D721Med (cell line): ENCODE results near the gene RBMX.

Experiments
- DNase-seq: peaks from one replicate; pipeline ENCODE4 v3.0.0; 2011; ENCODE audit warnings: low spot score; ENCODE audit not compliant: insufficient read length
- FAIRE-seq: peaks from 2 replicates; lab custom pipeline; 2011; peaks lifted over from hg19 to GRCh38; lab: Jason Lieb, UNC
- CTCF ChIP-seq: IDR thresholded peaks from 2 replicates; pipeline ENCODE4 v1.5.1; 2012; ENCODE audit warnings: mild to moderate bottlenecking, control low read depth; ENCODE audit not compliant: insufficient read depth; ENCODE audit errors: missing control alignments

Gene RBMX

GRCh38 chrX:136872091-136872700 lies 8.3 kb downstream of the RBMX start:
- no peak for TF ChIP-seq CTCF
- FAIRE-seq (no peak), DNase-seq (no peak)

- DNase-seq (no peak), FAIRE-seq (peak; percentile 29)
- TF ChIP-seq CTCF: no peak
Observed at GRCh38 chrX:136870064-136870463, 10.5 kb downstream of the RBMX start.

- TF ChIP-seq CTCF: no peak
- no peak for DNase-seq
- FAIRE-seq: no peak
Observed at GRCh38 chrX:136868283-136869055, 12.1 kb downstream of the RBMX start.

GRCh38 chrX:136867518-136867917 lies 13.0 kb downstream of the RBMX start:
- no peak for DNase-seq

GRCh38 chrX:136867096-136867491 lies 13.4 kb downstream of the RBMX start:
- TF ChIP-seq CTCF: no peak
- DNase-seq (no peak), FAIRE-seq (no peak)

More at GRCh38 chrX:136867518-136867917, 13.0 kb downstream of the RBMX start:
- FAIRE-seq: no peak
- no peak for TF ChIP-seq CTCF

- DNase-seq (no peak), FAIRE-seq (no peak)
- no peak for TF ChIP-seq CTCF
Observed at GRCh38 chrX:136866337-136867095, 14.0 kb downstream of the RBMX start.
